H4 (cell line): ENCODE data around the gene RTN4RL1. TPM values are rescaled to one million over a fixed set of nuclear protein-coding genes. Genes with fewer than 3 reads are reported as not detected.

Experiments
- DNase-seq: peaks from one replicate; pipeline ENCODE4 v3.0.0-alpha.2; 2015; ENCODE audit warnings: low spot score
- total RNA-seq: library from RNA; depleted of rRNA; stranded (reverse); fragments of >200 nt; shearing (Covaris generic); gene quantifications from 2 replicates; pipeline ENCODE4 v1.2.3, GENCODE V29; 2014; rRNA removed

The RTN4RL1 gene
- total RNA-seq: 0.48 and 1.3 TPM in 2 replicates

GRCh38 chr17:2025220-2025621 lies at the start of gene RTN4RL1:
TSS of gene RTN4RL1 (minus strand) at chr17:2025334. CDS start at chr17:2024865, 469 bp downstream.
- peak; percentile 41 for DNase-seq

- no peak for DNase-seq
Observed at GRCh38 chr17:2074919-2075318, 49.8 kb upstream of the RTN4RL1 start.

GRCh38 chr17:2071455-2072281 lies 46.5 kb upstream of the RTN4RL1 start:
- no peak for DNase-seq

- no peak for DNase-seq
Observed at GRCh38 chr17:2071024-2071385, 45.9 kb upstream of the RTN4RL1 start.

- DNase-seq: peak; percentile 58
Observed at GRCh38 chr17:2070241-2071023, 45.3 kb upstream of the RTN4RL1 start.

GRCh38 chr17:2068519-2069051 lies 43.5 kb upstream of the RTN4RL1 start:
- DNase-seq: no peak

GRCh38 chr17:2068031-2068518 lies 42.9 kb upstream of the RTN4RL1 start:
- DNase-seq: peak; percentile 38

GRCh38 chr17:2067608-2068024 lies 42.5 kb upstream of the RTN4RL1 start:
- DNase-seq: peak; percentile 56

- no peak for DNase-seq
Observed at GRCh38 chr17:2067048-2067561, 42.0 kb upstream of the RTN4RL1 start.

GRCh38 chr17:2065949-2066400 lies 40.8 kb upstream of the RTN4RL1 start:
- no peak for DNase-seq

GRCh38 chr17:2064980-2065785 lies 40.0 kb upstream of the RTN4RL1 start:
- peak; percentile 37 for DNase-seq

- no peak for DNase-seq
Observed at GRCh38 chr17:2064520-2064971, 39.4 kb upstream of the RTN4RL1 start.

GRCh38 chr17:2064147-2064489 lies 39.0 kb upstream of the RTN4RL1 start:
- DNase-seq: no peak

- no peak for DNase-seq
Observed at GRCh38 chr17:2063261-2064146, 38.4 kb upstream of the RTN4RL1 start.

- no peak for DNase-seq
Observed at GRCh38 chr17:2062571-2063183, 37.5 kb upstream of the RTN4RL1 start.

- DNase-seq: no peak
Observed at GRCh38 chr17:2061441-2061958, 36.4 kb upstream of the RTN4RL1 start.

GRCh38 chr17:2060681-2061440 lies 35.7 kb upstream of the RTN4RL1 start:
- no peak for DNase-seq

- DNase-seq: no peak
Observed at GRCh38 chr17:2060385-2060658, 35.2 kb upstream of the RTN4RL1 start.
